DND-41 (cell line): ENCODE data around the gene MCTS1.

Source experiments
- ATAC-seq: fragments of 200-7000 bp; cut with Tn5 transposase; 3 replicates; pipeline ENCODE4 v1.9.1; 2021; ENCODE audit warnings: low read depth; ENCODE audit not compliant: insufficient read depth
- DNase-seq: peaks from one replicate; pipeline ENCODE4 v3.0.0-alpha.2; 2020
- H2AFZ ChIP-seq: 2 replicates; pipeline ENCODE4 v1.6.0; 2012; ENCODE audit warnings: low read depth, low read length
- H3K27ac ChIP-seq: 2 replicates; pipeline ENCODE4 v1.5.1; 2012; ENCODE audit warnings: low read length, inconsistent platforms
- H3K27me3 ChIP-seq: fragments of 200-600 bp; sonication (generic); 2 replicates; pipeline ENCODE4 v1.6.0; 2012; ENCODE audit warnings: low read length, mild to moderate bottlenecking, inconsistent platforms; ENCODE audit not compliant: insufficient read depth, poor library complexity
- H3K36me3 ChIP-seq: 2 replicates; pipeline ENCODE4 v1.5.1; 2012; ENCODE audit warnings: low read length, inconsistent platforms; ENCODE audit not compliant: insufficient read depth
- H3K4me1 ChIP-seq: 2 replicates; pipeline ENCODE4 v1.5.1; 2012; ENCODE audit warnings: mild to moderate bottlenecking, low read length; ENCODE audit not compliant: insufficient read depth
- H3K4me2 ChIP-seq: 2 replicates; pipeline ENCODE4 v1.6.0; 2012; ENCODE audit warnings: mild to moderate bottlenecking, moderate library complexity, low read length, inconsistent platforms; ENCODE audit not compliant: insufficient read depth
- H3K4me3 ChIP-seq, 2 experiments: fragments of 200-600 bp in 1 of 2; shearing (Covaris generic) in 1 of 2; 2 replicates each; pipeline ENCODE4 v1.5.1; 2012 to 2016; ENCODE audit warnings: inconsistent platforms in 2 of 2, low read length in 2 of 2, mild to moderate bottlenecking in 2 of 2, low read depth in 1 of 2, moderate library complexity in 1 of 2
- H3K79me2 ChIP-seq: 2 replicates; pipeline ENCODE4 v1.6.0; 2012; ENCODE audit warnings: low read length, inconsistent platforms; ENCODE audit not compliant: insufficient read depth
- H3K9ac ChIP-seq: 2 replicates; pipeline ENCODE4 v1.6.0; 2012; ENCODE audit warnings: low read depth, mild to moderate bottlenecking, inconsistent platforms, low read length, moderate library complexity
- H3K9me3 ChIP-seq: 2 replicates; pipeline ENCODE4 v1.5.1; 2012; ENCODE audit warnings: low read length, moderate library complexity, mild to moderate bottlenecking, inconsistent platforms; ENCODE audit not compliant: insufficient read depth, severe bottlenecking
- H4K20me1 ChIP-seq: 2 replicates; pipeline ENCODE4 v1.6.0; 2012; ENCODE audit warnings: low read length; ENCODE audit not compliant: insufficient read depth
- CTCF ChIP-seq: IDR thresholded peaks from 2 replicates; pipeline ENCODE4 v1.5.1; 2012; ENCODE audit warnings: borderline replicate concordance, low read length, moderate library complexity, mild to moderate bottlenecking; ENCODE audit not compliant: poor library complexity, severe bottlenecking; ENCODE audit errors: extremely low read depth
- EZH2 ChIP-seq: IDR thresholded peaks from 3 replicates; pipeline ENCODE4 v1.6.1; 2012; ENCODE audit warnings: borderline replicate concordance, low read depth, mild to moderate bottlenecking, moderate library complexity, low read length, inconsistent platforms; ENCODE audit not compliant: severe bottlenecking

MCTS1 gene

DNA sequence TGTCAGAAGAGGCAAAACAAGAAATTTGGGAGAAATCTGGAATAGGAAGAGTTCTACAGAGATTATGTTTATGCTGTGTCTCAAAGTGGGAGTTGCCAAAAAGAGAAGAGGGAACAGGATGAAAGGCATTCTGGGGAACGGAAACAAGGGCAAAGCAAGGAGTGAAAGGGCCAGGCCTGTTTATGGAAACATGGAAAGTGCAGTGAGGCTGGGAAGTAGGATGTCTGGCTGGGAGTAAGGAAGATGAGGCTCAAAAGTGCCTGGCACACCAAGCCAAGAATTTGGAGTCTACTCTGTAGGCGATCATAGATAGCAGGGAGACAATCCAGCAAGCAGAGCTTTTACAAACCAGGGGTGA, 41.4 kb upstream of the MCTS1 start:
- H3K4me2 ChIP-seq, result peak overlapping the region; percentile 80
- no peak overlapping the region for H3K4me3 ChIP-seq
- TF ChIP-seq CTCF (no peak), EZH2 (no peak)
- H3K79me2 ChIP-seq, result peaks cover 31% of the 10 kb centered on the region
- H2AFZ ChIP-seq, result no peak overlapping the region
- H4K20me1 ChIP-seq, result no peaks in the 10 kb centered on the region
- H3K9me3 ChIP-seq, result no peaks in the 10 kb centered on the region
- no peak overlapping the region for H3K27ac ChIP-seq
- H3K27me3 ChIP-seq, result no peaks in the 10 kb centered on the region
- peaks cover 21% of the 10 kb centered on the region for H3K4me1 ChIP-seq
- ATAC-seq (no peak), DNase-seq (no peak)
- peaks cover 3% of the 10 kb centered on the region; the same call in 1 of the 2 replicates for H3K36me3 ChIP-seq
- H3K9ac ChIP-seq, result no peak overlapping the region; the same call in 1 of the 2 replicates

- Histone ChIP-seq H2AFZ (no peak overlapping the region), H4K20me1 (no peaks in the 10 kb centered on the region), H3K27me3 (no peaks in the 10 kb centered on the region), H3K27ac (no peak overlapping the region), H3K4me1 (peaks cover 6% of the 10 kb centered on the region), H3K79me2 (peaks cover 7% of the 10 kb centered on the region), H3K4me3 (no peak overlapping the region), H3K9ac (no peak overlapping the region), H3K36me3 (no peaks in the 10 kb centered on the region), H3K9me3 (no peaks in the 10 kb centered on the region), H3K4me2 (no peak overlapping the region)
- no peak for TF ChIP-seq CTCF
- DNase-seq, result no peak
- no peak for ATAC-seq
These were observed 39.0 kb upstream of the MCTS1 start for GRCh38 chrX:120564925-120565324.

- Histone ChIP-seq H3K27ac (no peak overlapping the region), H4K20me1 (no peaks in the 10 kb centered on the region), H3K36me3 (no peaks in the 10 kb centered on the region), H2AFZ (no peak overlapping the region), H3K79me2 (no peaks in the 10 kb centered on the region), H3K27me3 (no peaks in the 10 kb centered on the region), H3K4me3 (no peak overlapping the region), H3K9me3 (no peaks in the 10 kb centered on the region), H3K4me1 (peaks cover 13% of the 10 kb centered on the region), H3K4me2 (no peak overlapping the region), H3K9ac (no peak overlapping the region)
- ATAC-seq (no peak), DNase-seq (no peak)
- TF ChIP-seq EZH2, result no peak
- no peak for TF ChIP-seq CTCF
These were observed 37.1 kb upstream of the MCTS1 start for GRCh38 chrX:120566817-120567216.

DNA sequence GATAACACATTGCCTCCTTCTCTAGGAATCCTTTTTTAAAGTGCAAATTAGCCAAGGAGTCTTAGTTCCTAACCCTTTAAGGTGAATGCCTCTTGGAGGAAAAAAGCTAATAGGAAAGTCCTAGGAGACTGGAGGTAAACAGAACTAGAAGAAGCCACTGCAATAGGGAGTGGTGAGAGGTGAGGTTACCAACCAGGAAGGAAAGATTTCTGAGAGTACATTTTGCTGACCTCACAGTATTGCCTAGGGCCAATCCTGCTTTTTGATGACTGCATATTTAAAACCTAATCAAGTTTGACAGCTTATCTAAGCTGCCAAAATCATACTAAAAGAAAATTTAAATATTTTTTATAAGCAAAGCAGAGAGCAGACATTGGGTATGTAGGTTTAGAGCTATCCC, 35.9 kb upstream of the MCTS1 start:
- Histone ChIP-seq H3K9ac (no peak overlapping the region), H3K36me3 (no peaks in the 10 kb centered on the region), H3K27ac (no peak overlapping the region), H3K79me2 (no peaks in the 10 kb centered on the region), H4K20me1 (no peaks in the 10 kb centered on the region), H2AFZ (no peak overlapping the region), H3K9me3 (no peaks in the 10 kb centered on the region), H3K4me1 (peaks cover 7% of the 10 kb centered on the region; the same call in 1 of the 2 replicates), H3K4me3 (no peak overlapping the region), H3K4me2 (no peak overlapping the region), H3K27me3 (no peaks in the 10 kb centered on the region)
- DNase-seq (no peak), ATAC-seq (no peak)
- TF ChIP-seq CTCF (no peak), EZH2 (no peak)
